KMS-11 (cell line): ENCODE measurements around the gene PTPN14.

Experiments used
- H2AFZ ChIP-seq: fragments of 200-600 bp; sonication (generic); 2 replicates; pipeline ENCODE4 v1.6.1; 2016; ENCODE audit warnings: antibody characterized with exemption, mixed run types, low read depth
- H3K27ac ChIP-seq: fragments of 200-600 bp; sonication (generic); 2 replicates; pipeline ENCODE4 v1.6.1; 2016; ENCODE audit warnings: mild to moderate bottlenecking, mixed run types
- H3K27me3 ChIP-seq: fragments of 200-600 bp; sonication (generic); 2 replicates; pipeline ENCODE4 v1.6.1; 2017; ENCODE audit warnings: mild to moderate bottlenecking, low read depth, mixed run types, moderate library complexity; ENCODE audit not compliant: insufficient read depth
- H3K36me3 ChIP-seq: fragments of 200-600 bp; sonication (generic); 2 replicates; pipeline ENCODE4 v1.6.1; 2017; ENCODE audit warnings: mild to moderate bottlenecking, mixed run types; ENCODE audit not compliant: insufficient read depth
- H3K4me1 ChIP-seq: fragments of 200-600 bp; sonication (generic); 2 replicates; pipeline ENCODE4 v1.6.1; 2016; ENCODE audit warnings: mild to moderate bottlenecking, low read depth, mixed run types; ENCODE audit not compliant: poor library complexity, severe bottlenecking
- H3K4me2 ChIP-seq: fragments of 200-600 bp; sonication (generic); 2 replicates; pipeline ENCODE4 v1.7.0; 2016; ENCODE audit warnings: mild to moderate bottlenecking, mixed run types
- H3K4me3 ChIP-seq: fragments of 200-600 bp; sonication (generic); IDR thresholded peaks from 2 replicates; pipeline ENCODE4 v1.6.1; 2017; ENCODE audit warnings: low read depth, low read length, mixed read lengths; ENCODE audit not compliant: insufficient read depth
- H3K79me2 ChIP-seq: fragments of 200-600 bp; sonication (generic); 2 replicates; pipeline ENCODE4 v1.6.1; 2016; ENCODE audit warnings: low read depth, mixed run types; ENCODE audit not compliant: insufficient read depth
- H3K9ac ChIP-seq: fragments of 200-600 bp; sonication (generic); 2 replicates; pipeline ENCODE4 v1.6.1; 2016; ENCODE audit warnings: mild to moderate bottlenecking, mixed run types
- H4K20me1 ChIP-seq: fragments of 200-600 bp; sonication (generic); 2 replicates; pipeline ENCODE4 v1.6.1; 2016; ENCODE audit warnings: mild to moderate bottlenecking, mixed run types; ENCODE audit not compliant: insufficient read depth
- TF ChIP-seq, protein P1 (sequence below): fragments of 200-600 bp; sonication (generic); conservative IDR thresholded peaks from 2 replicates; pipeline ENCODE4 v1.6.1; 2017; ENCODE audit warnings: low read depth, mild to moderate bottlenecking, antibody characterized with exemption, low read length, moderate library complexity, mixed read lengths

Gene PTPN14

DNA sequence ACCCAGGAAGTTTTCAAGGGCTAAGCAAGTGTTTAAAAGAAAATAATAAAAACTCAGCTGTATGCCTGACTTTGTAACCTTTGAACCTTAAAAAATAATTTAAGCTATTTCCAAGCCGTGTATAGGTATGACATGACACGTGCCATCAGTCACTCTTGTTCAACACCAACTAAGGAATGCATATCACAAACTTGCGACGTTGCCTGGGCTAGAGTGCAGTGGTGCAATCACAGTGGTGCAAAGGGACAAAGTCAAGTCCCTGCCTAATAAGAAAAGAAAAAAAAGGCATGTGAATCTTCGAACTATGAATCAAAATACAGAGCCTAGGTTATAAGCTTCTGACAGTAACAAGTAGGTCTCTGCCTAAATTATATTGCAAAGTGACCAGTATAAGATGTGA, 191.3 kb downstream of the PTPN14 start:
- Histone ChIP-seq H2AFZ (no peak overlapping the region), H3K4me3 (no peak overlapping the region), H3K79me2 (no peaks in the 10 kb centered on the region), H3K27me3 (no peaks in the 10 kb centered on the region), H3K9ac (no peak overlapping the region), H3K4me2 (no peak overlapping the region), H4K20me1 (no peaks in the 10 kb centered on the region), H3K27ac (no peak overlapping the region), H3K4me1 (no peaks in the 10 kb centered on the region), H3K36me3 (no peaks in the 10 kb centered on the region)
- TF ChIP-seq, protein P1, sequence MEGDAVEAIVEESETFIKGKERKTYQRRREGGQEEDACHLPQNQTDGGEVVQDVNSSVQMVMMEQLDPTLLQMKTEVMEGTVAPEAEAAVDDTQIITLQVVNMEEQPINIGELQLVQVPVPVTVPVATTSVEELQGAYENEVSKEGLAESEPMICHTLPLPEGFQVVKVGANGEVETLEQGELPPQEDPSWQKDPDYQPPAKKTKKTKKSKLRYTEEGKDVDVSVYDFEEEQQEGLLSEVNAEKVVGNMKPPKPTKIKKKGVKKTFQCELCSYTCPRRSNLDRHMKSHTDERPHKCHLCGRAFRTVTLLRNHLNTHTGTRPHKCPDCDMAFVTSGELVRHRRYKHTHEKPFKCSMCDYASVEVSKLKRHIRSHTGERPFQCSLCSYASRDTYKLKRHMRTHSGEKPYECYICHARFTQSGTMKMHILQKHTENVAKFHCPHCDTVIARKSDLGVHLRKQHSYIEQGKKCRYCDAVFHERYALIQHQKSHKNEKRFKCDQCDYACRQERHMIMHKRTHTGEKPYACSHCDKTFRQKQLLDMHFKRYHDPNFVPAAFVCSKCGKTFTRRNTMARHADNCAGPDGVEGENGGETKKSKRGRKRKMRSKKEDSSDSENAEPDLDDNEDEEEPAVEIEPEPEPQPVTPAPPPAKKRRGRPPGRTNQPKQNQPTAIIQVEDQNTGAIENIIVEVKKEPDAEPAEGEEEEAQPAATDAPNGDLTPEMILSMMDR = no peak

DNA sequence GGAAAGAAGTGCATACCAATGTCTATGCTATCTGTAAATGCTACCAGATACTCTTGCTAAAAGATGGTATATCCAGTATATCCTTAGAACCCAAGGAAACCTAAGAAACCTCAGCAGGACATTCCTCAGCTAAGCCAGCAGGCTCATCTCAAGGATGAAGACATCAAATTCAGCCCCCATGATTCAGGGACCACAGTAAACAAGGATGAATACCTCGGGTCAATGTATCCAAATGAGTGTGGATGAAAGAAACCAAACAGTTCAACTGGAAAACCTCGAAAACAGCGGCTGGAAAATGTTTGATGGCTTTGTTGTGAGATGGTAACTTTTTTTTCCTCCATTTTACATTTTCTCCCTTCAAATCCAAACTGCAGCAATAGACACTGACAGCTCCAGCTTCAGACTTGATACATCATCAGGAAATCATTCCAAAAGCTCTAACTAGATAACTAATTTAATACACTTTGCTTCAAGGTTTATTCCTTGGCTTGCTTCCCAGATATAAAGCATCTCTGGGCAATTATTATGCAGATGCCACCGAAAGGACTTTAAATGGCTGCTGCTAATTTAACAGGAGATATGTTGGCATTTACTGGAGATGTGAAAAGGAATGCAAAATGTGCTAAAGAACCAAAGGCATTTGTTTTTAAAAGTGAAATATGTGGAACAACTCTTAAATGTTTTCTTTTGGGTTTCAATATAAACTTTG, 196.8 kb downstream of the PTPN14 start:
- no peaks in the 10 kb centered on the region for H3K4me1 ChIP-seq
- no peaks in the 10 kb centered on the region for H3K27me3 ChIP-seq
- H3K9ac ChIP-seq = no peak overlapping the region
- no peak overlapping the region for H3K4me3 ChIP-seq
- TF ChIP-seq, protein P1 = no peak
- no peaks in the 10 kb centered on the region for H4K20me1 ChIP-seq
- no peaks in the 10 kb centered on the region for H3K36me3 ChIP-seq
- no peak overlapping the region for H2AFZ ChIP-seq
- no peak overlapping the region for H3K27ac ChIP-seq
- no peaks in the 10 kb centered on the region for H3K79me2 ChIP-seq
- H3K4me2 ChIP-seq = no peak overlapping the region

DNA sequence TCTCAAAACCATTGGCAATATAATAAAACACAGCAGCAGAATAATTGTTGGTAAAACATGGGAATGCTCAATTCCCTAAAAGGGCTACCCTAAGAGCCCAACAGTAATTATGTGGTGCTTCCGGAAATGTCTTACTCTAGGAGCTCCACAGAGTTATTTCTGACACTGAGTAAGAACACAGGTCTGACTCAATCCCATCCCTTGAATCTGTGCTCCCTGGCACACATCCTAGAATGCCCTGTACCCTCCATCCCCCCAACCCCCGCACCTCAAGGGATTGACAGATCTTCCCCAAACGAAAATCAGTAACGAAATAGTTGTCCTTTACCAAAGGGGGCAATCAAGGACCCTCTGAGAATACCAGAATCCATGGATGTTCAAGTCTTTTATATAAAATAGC, 198.6 kb downstream of the PTPN14 start:
- no peak overlapping the region for H3K4me2 ChIP-seq
- H3K4me3 ChIP-seq = no peak overlapping the region
- H3K79me2 ChIP-seq = no peaks in the 10 kb centered on the region
- no peaks in the 10 kb centered on the region for H3K4me1 ChIP-seq
- H3K9ac ChIP-seq = no peak overlapping the region
- H3K36me3 ChIP-seq = no peaks in the 10 kb centered on the region
- no peaks in the 10 kb centered on the region for H4K20me1 ChIP-seq
- H3K27ac ChIP-seq = no peak overlapping the region
- TF ChIP-seq, protein P1 = no peak
- no peaks in the 10 kb centered on the region for H3K27me3 ChIP-seq
- H2AFZ ChIP-seq = no peak overlapping the region

DNA sequence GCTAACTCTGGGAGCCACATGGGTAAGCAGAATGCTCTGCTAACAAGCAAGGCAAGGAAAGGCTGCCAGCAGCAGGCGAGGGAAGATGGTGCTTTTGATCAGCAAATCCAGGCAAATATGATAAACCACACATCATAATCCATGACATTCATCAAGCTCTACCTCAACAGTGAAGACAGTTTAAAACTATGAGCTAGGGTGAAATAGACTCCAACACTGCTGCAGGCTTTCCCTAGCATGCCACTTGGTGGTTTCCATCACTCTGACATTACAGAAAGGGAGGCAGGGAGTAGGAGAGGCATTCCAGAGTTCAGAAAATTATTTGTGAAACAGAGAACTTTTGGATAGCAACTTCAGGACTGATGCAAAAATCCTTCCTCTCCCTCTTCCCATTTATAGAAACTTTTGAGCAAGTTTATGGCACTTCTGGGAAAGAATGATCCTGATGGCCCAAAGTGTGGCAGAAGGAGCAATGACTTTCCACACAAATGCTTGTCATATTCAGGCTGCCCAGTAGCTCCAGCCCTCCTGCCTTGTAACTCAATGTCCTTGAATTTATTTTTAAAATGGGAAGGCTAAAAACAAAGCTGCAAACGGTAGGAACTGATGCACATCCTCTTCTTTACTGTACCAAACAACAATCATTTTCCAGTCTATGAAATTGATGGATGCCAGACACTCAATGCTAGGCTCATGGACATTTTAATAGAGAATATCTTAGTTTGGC, 199.7 kb downstream of the PTPN14 start:
- no peaks in the 10 kb centered on the region for H3K36me3 ChIP-seq
- no peak overlapping the region for H3K27ac ChIP-seq
- TF ChIP-seq, protein P1 = no peak
- H3K79me2 ChIP-seq = no peaks in the 10 kb centered on the region
- no peak overlapping the region for H3K4me3 ChIP-seq
- no peaks in the 10 kb centered on the region for H4K20me1 ChIP-seq
- H3K9ac ChIP-seq = no peak overlapping the region
- no peaks in the 10 kb centered on the region for H3K27me3 ChIP-seq
- no peak overlapping the region for H2AFZ ChIP-seq
- no peaks in the 10 kb centered on the region for H3K4me1 ChIP-seq
- no peak overlapping the region for H3K4me2 ChIP-seq
